Heart left ventricle (tissue), 16 donors: ENCODE results near the gene SPATS2L. TPM values are rescaled to one million over a fixed set of nuclear protein-coding genes. Genes with fewer than 3 reads are reported as not detected.
A peak's percentile ranks its signal among the peaks of the same experiment; 100 is the strongest.

Experiments
- ATAC-seq, 4 donors: fragments of 200-7000 bp; cut with Tn5 transposase; one replicate each; pipeline ENCODE4 v1.9.1; 2020 to 2022; ENCODE audit warnings: moderate library complexity in 4 of 4, mild to moderate bottlenecking in 3 of 4, moderate number of reproducible peaks in 1 of 4
- DNase-seq, 5 donors: peaks; one replicate each; pipeline ENCODE4 v3.0.0-alpha.2; 2020
- H3K27ac ChIP-seq, 12 donors: fragments of 200-600 bp; sonication (generic) in 4 of 12; one replicate each; pipeline versions ENCODE4 v1.5.0 to v1.8.0; 2016 to 2022; ENCODE audit warnings: mild to moderate bottlenecking in 2 of 12
- H3K27me3 ChIP-seq, 9 donors: fragments of 200-600 bp; sonication (generic) in 2 of 9; one replicate each; pipeline versions ENCODE4 v1.5.1 to v1.8.0; 2016 to 2022; ENCODE audit warnings: mild to moderate bottlenecking in 3 of 9
- H3K36me3 ChIP-seq, 9 donors: fragments of 200-600 bp; sonication (generic) in 2 of 9; one replicate each; pipeline versions ENCODE4 v1.5.0 to v1.8.0; 2018 to 2022; ENCODE audit warnings: mild to moderate bottlenecking in 2 of 9
- H3K4me1 ChIP-seq, 12 donors: fragments of 200-600 bp; sonication (generic) in 4 of 12; one replicate each; pipeline versions ENCODE4 v1.5.0 to v1.8.0; 2016 to 2022; ENCODE audit warnings: mild to moderate bottlenecking in 3 of 12
- H3K4me3 ChIP-seq, 12 donors: fragments of 200-600 bp; sonication (generic) in 4 of 12; one replicate each; pipeline versions ENCODE4 v1.5.0 to v1.8.0; 2017 to 2022; ENCODE audit warnings: mild to moderate bottlenecking in 9 of 12, moderate library complexity in 4 of 12
- H3K9me3 ChIP-seq, 12 donors: fragments of 200-600 bp; sonication (generic) in 4 of 12; one replicate each; pipeline versions ENCODE4 v1.5.0 to v1.8.0; 2016 to 2022; ENCODE audit warnings: mild to moderate bottlenecking in 1 of 12
- CTCF ChIP-seq, 12 donors: fragments of 200-600 bp; sonication (generic) in 4 of 12; IDR thresholded peaks; one replicate each; pipeline versions ENCODE4 v1.5.0 to v1.8.0; 2018 to 2022; ENCODE audit warnings: antibody characterized with exemption in 12 of 12, mild to moderate bottlenecking in 5 of 12
- POLR2A ChIP-seq, 2 donors: fragments of 450-650 bp; IDR thresholded peaks; one replicate each; pipeline ENCODE4 v1.6.1; 2017; ENCODE audit warnings: antibody characterized with exemption in 2 of 2, mild to moderate bottlenecking in 2 of 2, moderate library complexity in 2 of 2
- WGBS, 4 donors: extraction: QIAGEN DNeasy Blood & Tissue Kit in 2 of 4; methylation state at CpG; one replicate each; pipeline versions ENCODE4 v1.1.5 to v1.1.7; 2013 to 2018; 5-methylcytosine and 5-hydroxymethylcytosine counted together
- intact Hi-C, 10 donors: fragments of 100-400 bp; cut with DNase I; formaldehyde crosslinking; loops; one replicate each; pipeline versions ENCODE4 v1.11.1 to v1.14.2; 2022
- polyA plus RNA-seq, 2 donors: library from polyadenylated mRNA; stranded (reverse); fragments of 200-250 nt; gene quantifications; one replicate each; pipeline ENCODE4 v1.2.3, GENCODE V29; 2013
- total RNA-seq, 9 donors: library from RNA; depleted of rRNA in 2 of 9; stranded (reverse); fragments of >200 nt in 2 of 9; fragmentation: NEBNext Ultra II Directional in 3 of 9; extraction: Animal tissue kit (Norgen Biotek cat#: 25700) in 3 of 9; gene quantifications; one replicate each; pipeline versions ENCODE4 v1.1.0 to v1.2.4, GENCODE V29; 2016 to 2023
- donor health status: ischemic (EF 13 %, LVEDD 7.1; RV severe dilation, severe dysfunction).
- donor health status: healthy with polysubstance abuse.
- donor health status: DM: no; HTN: yes; CAD: no.
- donor health status: DM: no; HTN: no; CAD: no.
- donor health status: ischemic (EF 25% LVEDD 6.9; RV normal size, moderate dysfunction).
- donor health status: ischemic (EF 25% LVEDD 5.7; RV mildly dilated, moderate dysfunction).
- donor health status: healthy.
- donor health status: DM: yes; HTN: yes; CAD: no.
- donor health status: ischemic (EF 35%, LVEDD 5.7; RV mildly dilated, moderate dysfunction).
- donor health status: nonischemic (EF 11% LVEDD 7.7; RV severe dilation, severe dysfunction).
- donor health status: DM: yes; HTN: yes; CAD: no.
- donor health status: PGD.
- donor health status: ischemic (EF 29% LVEDD 5.4; RV normal size, mild dysfunction).
- donor health status: nonischemic (EF 23%, LVEDD 6.1; RV moderate dilation, normal function).

Gene SPATS2L
- total and polyA plus RNA-seq, 11 donors: 34.9 to 177 (median 102) TPM

- Histone ChIP-seq H3K27me3 (no peaks in the 10 kb centered on the region), H3K4me3 (no peak overlapping the region), H3K9me3 (no peaks in the 10 kb centered on the region), H3K36me3 (peaks cover 0 to 35% (median 8%) of the 10 kb centered on the region in 9 donors), H3K27ac (no peak overlapping the region), H3K4me1 (peaks cover 0 to 30% (median 18%) of the 10 kb centered on the region in 12 donors)
- peak in 1 of 5 donors; percentile 22 for DNase-seq
- intact Hi-C loops: loop anchor here in 1 of 10 donors (10.0 kb wide), 1 partner anchor 152 kb away; the partner anchor contains the start of gene SPATS2L
- 65 to 73% (median 70%) methylated on average over 2 of the region's 2 CpGs for WGBS, 4 donors
- TF ChIP-seq CTCF (IDR thresholded peaks at IDR 0.05): no peak
- no peak for TF ChIP-seq POLR2A (IDR thresholded peaks at IDR 0.05)
- peak; percentile 77 to 91 (median 83) for ATAC-seq
Measured at GRCh38 chr2:200456567-200456966, 150.1 kb downstream of the SPATS2L start.

GRCh38 chr2:200459101-200459500 lies 152.6 kb downstream of the SPATS2L start:
- ATAC-seq (no peak), DNase-seq (no peak)
- H3K9me3 ChIP-seq: no peaks in the 10 kb centered on the region
- peak overlapping the region in 1 of 12 donors; percentile 7 for H3K27ac ChIP-seq
- intact Hi-C loops: loop anchor here in 1 of 10 donors (10.0 kb wide), 1 partner anchor 154 kb away; the partner anchor contains the start of gene SPATS2L
- no peaks in the 10 kb centered on the region for H3K27me3 ChIP-seq
- peaks cover 0 to 30% (median 18%) of the 10 kb centered on the region in 12 donors for H3K4me1 ChIP-seq
- H3K36me3 ChIP-seq: peaks cover 0 to 53% (median 18%) of the 10 kb centered on the region in 9 donors
- 61 to 95% (median 78%) methylated on average over 3 of the region's 3 CpGs for WGBS, 4 donors
- H3K4me3 ChIP-seq: no peak overlapping the region
- no peak for TF ChIP-seq POLR2A (IDR thresholded peaks at IDR 0.05)
- no peak for TF ChIP-seq CTCF (IDR thresholded peaks at IDR 0.05)

- Histone ChIP-seq H3K27me3 (no peaks in the 10 kb centered on the region), H3K27ac (no peak overlapping the region), H3K36me3 (peaks cover 0 to 75% (median 23%) of the 10 kb centered on the region in 9 donors), H3K4me3 (no peak overlapping the region), H3K9me3 (no peaks in the 10 kb centered on the region), H3K4me1 (peaks cover 0 to 11% (median under 1%) of the 10 kb centered on the region in 12 donors)
- WGBS, 4 donors: 97 to 100% (median 99%) methylated on average over 2 of the region's 2 CpGs
- TF ChIP-seq POLR2A (IDR thresholded peaks at IDR 0.05): no peak
- TF ChIP-seq CTCF (IDR thresholded peaks at IDR 0.05): no peak
- intact Hi-C loops: no loop called here
- ATAC-seq (no peak), DNase-seq (no peak)
Measured at GRCh38 chr2:200461846-200462710, 155.6 kb downstream of the SPATS2L start.

- 91 to 96% (median 94%) methylated on average over 2 of the region's 2 CpGs for WGBS, 4 donors
- DNase-seq: no peak
- ATAC-seq: no peak
- TF ChIP-seq CTCF (IDR thresholded peaks at IDR 0.05) (no peak), POLR2A (IDR thresholded peaks at IDR 0.05) (no peak)
- intact Hi-C loops: no loop called here
- no peaks in the 10 kb centered on the region for H3K9me3 ChIP-seq
- H3K36me3 ChIP-seq: peaks cover 0 to 86% (median 31%) of the 10 kb centered on the region in 9 donors
- H3K4me3 ChIP-seq: no peak overlapping the region
- no peaks in the 10 kb centered on the region for H3K27me3 ChIP-seq
- H3K27ac ChIP-seq: no peak overlapping the region
- H3K4me1 ChIP-seq: peaks cover 0 to 19% (median 0%) of the 10 kb centered on the region in 12 donors
Measured at GRCh38 chr2:200463452-200463851, 157.0 kb downstream of the SPATS2L start.
